ENCODE results near the gene TUT7.

TUT7 gene

DNA sequence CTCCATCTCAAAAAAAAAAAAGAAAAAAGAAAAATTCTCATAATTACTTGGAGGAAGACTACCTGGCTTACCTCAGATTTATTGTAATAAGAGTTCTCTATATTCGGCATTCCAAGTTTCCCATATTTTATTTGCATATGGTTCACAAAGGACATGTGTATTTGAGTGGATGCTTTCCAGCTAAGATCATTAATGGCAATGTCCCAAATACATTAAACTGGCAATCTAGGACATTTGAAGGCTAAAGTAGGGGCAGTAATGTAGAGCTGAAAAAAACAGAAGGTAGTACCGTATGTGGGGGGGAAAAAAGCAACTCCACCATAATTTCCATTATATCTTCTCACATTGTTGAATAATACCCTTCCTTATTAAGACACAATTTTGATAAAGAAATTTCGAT, 4.9 kb downstream of the TUT7 start:
- no peak overlapping the region for H3K4me3 ChIP-seq (ENCODE audit: low read length)
- TF ChIP-seq CTCF (IDR thresholded peaks at IDR 0.05; ENCODE audit: insufficient read depth, low read depth, low read length, missing control alignments), result no peak
- DNase-seq (ENCODE audit: low read depth), result no peak

GRCh38 chr9:86347991-86348390, 6.2 kb downstream of the TUT7 start:
- DNase-seq (ENCODE audit: low read depth), result no peak
- no peak overlapping the region for H3K4me3 ChIP-seq (ENCODE audit: low read length)
- no peak for TF ChIP-seq CTCF (IDR thresholded peaks at IDR 0.05; ENCODE audit: insufficient read depth, low read depth, low read length, missing control alignments)

DNA sequence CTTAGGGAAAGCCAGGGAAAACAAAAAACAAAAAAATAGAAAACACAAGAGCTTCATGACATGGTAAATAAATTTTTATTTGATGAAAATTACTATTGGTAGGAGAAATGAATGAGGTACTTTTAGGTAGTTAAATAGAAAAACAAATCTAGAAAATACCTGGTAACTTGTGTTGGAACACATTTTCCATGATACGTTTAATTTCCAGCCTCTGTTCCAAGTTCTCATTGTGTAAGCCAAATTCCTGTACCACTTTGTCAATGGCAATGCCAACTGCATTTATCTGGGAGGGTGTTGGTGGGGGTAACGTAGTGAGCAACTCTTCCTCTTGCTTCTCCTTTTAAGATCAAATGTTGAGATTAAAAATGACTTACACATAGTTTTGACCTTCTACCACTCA, 9.4 kb downstream of the TUT7 start:
- no peak overlapping the region for H3K4me3 ChIP-seq (ENCODE audit: low read length)
- no peak for DNase-seq (ENCODE audit: low read depth)
- TF ChIP-seq CTCF (IDR thresholded peaks at IDR 0.05; ENCODE audit: insufficient read depth, low read depth, low read length, missing control alignments), result no peak

DNA sequence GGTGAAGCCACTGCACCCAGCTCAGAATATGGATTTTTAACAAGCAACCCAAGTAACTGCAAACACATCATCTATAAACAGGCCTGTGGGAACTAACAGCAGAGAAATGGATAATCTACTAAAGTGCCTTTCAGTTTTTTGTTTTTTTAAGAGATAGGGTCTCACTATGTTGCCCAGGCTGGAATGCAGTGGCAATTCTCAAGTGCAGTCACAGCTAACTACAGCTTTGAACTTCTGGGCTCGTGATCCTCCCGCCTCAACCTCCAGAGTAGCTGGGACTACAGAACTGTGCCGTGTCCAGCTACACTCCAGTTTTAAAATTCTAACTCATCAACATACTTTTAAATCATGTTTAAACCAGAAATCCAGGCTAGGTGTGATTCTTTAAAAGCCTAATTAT, 11.9 kb downstream of the TUT7 start:
- no peak for DNase-seq (ENCODE audit: low read depth)
- TF ChIP-seq CTCF (IDR thresholded peaks at IDR 0.05; ENCODE audit: insufficient read depth, low read depth, low read length, missing control alignments), result no peak
- no peak overlapping the region for H3K4me3 ChIP-seq (ENCODE audit: low read length)

DNA sequence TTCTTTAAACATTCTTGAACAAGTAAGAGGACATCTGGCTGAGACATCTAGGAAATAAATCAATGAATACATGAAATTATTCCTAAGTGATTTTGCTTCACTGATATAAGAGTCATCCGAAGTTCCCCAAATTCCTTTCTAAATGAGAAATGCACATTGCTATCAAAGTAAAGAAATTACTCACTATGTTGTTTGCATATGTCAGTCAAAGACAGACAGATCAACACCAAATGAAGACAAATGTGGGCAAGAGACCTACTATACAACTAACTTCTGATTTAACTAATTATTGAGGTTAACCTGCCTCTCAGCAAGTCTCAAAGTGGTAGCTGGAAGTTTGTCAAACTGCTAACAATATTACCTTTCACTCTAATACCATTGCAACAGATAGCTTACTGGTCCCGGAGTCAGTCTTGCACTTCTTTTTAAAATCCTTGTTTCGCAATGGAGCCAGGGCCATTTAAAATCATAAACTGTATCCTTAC, 13.2 kb downstream of the TUT7 start:
- no peak for DNase-seq (ENCODE audit: low read depth)
- TF ChIP-seq CTCF (IDR thresholded peaks at IDR 0.05; ENCODE audit: insufficient read depth, low read depth, low read length, missing control alignments), result no peak
- no peak overlapping the region for H3K4me3 ChIP-seq (ENCODE audit: low read length)

DNA sequence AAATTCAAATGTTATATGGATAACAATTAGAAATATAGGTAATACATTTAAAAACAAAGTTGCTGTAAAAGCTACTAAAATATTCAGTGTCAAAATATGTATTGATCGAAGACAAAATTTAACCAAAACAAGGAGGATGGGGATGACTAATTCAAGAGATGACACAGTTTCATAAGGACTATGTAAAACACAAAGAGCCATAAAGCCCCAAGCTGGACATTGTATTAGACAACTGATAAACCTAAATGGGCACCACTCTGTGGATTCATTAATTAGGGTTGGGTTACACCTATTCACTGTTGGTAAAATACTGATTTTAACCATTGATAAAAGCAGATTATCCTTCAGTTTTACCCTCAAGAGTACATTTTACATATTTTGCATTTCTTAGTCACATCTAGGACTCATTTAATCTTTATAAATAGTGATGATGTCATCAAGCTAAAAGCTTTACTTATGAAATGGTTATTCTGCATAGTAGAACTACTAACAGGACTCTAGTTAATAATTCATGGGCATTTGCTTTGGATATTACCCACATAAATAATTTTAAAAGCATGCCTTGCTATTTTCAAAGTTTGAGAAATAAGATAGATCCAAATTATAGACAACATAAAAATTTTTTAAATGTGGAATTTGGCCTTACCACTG, 13.7 kb downstream of the TUT7 start:
- no peak for TF ChIP-seq CTCF (IDR thresholded peaks at IDR 0.05; ENCODE audit: insufficient read depth, low read depth, low read length, missing control alignments)
- H3K4me3 ChIP-seq (ENCODE audit: low read length), result no peak overlapping the region
- no peak for DNase-seq (ENCODE audit: low read depth)

DNA sequence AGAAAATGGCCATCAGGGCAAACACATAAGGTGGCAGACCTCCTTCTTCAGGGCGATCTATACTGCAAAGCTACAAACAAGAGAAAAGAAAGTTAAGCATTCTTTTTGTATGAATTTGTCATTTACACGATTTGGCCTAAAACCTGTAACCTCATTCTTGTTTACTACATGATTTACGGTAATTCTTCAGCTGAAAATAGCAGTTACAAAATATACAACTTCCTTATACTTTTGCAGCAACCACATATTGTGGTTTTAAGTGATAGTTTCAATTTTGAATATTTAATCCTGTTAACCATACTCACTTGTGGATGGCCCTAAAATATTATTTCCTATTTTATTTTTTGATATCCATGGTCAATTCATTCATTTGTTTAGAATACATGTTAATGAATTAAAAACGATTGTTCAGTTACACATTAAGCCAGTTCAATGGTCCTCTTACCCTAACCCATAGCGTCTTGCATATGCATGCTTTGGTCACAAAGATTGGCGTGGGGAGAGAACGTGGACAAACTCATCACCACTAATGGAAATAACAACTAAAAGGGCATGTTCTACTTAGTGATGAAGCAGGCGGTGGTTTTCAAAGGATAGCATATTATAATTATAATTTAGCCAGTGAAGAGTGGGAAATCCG, 16.6 kb downstream of the TUT7 start:
- no peak for TF ChIP-seq CTCF (IDR thresholded peaks at IDR 0.05; ENCODE audit: insufficient read depth, low read depth, low read length, missing control alignments)
- no peak for DNase-seq (ENCODE audit: low read depth)
- H3K4me3 ChIP-seq (ENCODE audit: low read length), result no peak overlapping the region
